ENCODE measurements around the gene SLC15A4. TPM values are rescaled to one million over a fixed set of nuclear protein-coding genes. Genes with fewer than 3 reads are reported as not detected.

The SLC15A4 gene
- total and polyA plus RNA-seq, 2 donors (not counting 3 experiments of a cell fraction or from before 2014, with no cell fraction given) = 19.6 to 24.5 TPM

- Histone ChIP-seq H3K36me3 (ENCODE audit: control insufficient read depth in 2 of 2, extremely low read depth in 1 of 2, insufficient read depth in 2 of 2, low read length in 2 of 2) (no peaks in the 10 kb centered on the region), H3K4me1 (ENCODE audit: control insufficient read depth, extremely low read depth, insufficient read depth, low read length) (no peaks in the 10 kb centered on the region), H3K27me3 (ENCODE audit: control insufficient read depth in 2 of 2, insufficient read depth in 2 of 2, low read length in 2 of 2) (no peaks in the 10 kb centered on the region), H3K9ac (replicated peaks; ENCODE audit: extremely low read depth, insufficient read depth, low read length) (no peak overlapping the region), H2AFZ (ENCODE audit: low read depth, low read length) (no peak overlapping the region), H3K4me2 (ENCODE audit: insufficient read depth, low read length) (no peak overlapping the region), H3K9me1 (replicated peaks; ENCODE audit: control insufficient read depth, extremely low read depth, insufficient read depth, low read length) (no peaks in the 10 kb centered on the region), H3K79me2 (ENCODE audit: control insufficient read depth, insufficient read depth, low read length) (no peaks in the 10 kb centered on the region), H3K27ac (ENCODE audit: insufficient read depth, low read depth, low read length) (no peak overlapping the region), H4K20me1 (replicated peaks; ENCODE audit: control insufficient read depth, extremely low read depth, insufficient read depth, low read length) (no peaks in the 10 kb centered on the region), H3K4me3 (replicated peaks in 1 of 3; ENCODE audit: insufficient read depth in 1 of 3, low read depth in 1 of 3, low read length in 3 of 3) (no peak overlapping the region), H3K9me3 (replicated peaks; ENCODE audit: control insufficient read depth, insufficient read depth, low read length) (peaks cover 2% of the 10 kb centered on the region)
- TF ChIP-seq POLR2A (IDR thresholded peaks at IDR 0.05; ENCODE audit: low read depth, low read length) = no peak
- CTCF ChIA-PET = no interaction called here
- FAIRE-seq = no peak
- dilution Hi-C loops (cut with MboI; ENCODE audit: extremely low pct_ligation_motif_present, low sequenced_read_pairs) = no loop called here
- DNase-seq (ENCODE audit: low read depth, low spot score) = no peak
- POLR2A ChIA-PET = no interaction called here
- intact Hi-C loops (cut with micrococcal nuclease) = no loop called here
- BruUV-seq (replicated peaks) = no TSS peak
Measured at GRCh38 chr12:128766738-128767501, 56.8 kb downstream of the SLC15A4 start.

- no TSS peak for BruUV-seq (replicated peaks)
- TF ChIP-seq JUN (IDR thresholded peaks at IDR 0.05; ENCODE audit: borderline replicate concordance, insufficient read depth, insufficient read length, low read depth) (no peak), EZH2 (IDR thresholded peaks at IDR 0.05; ENCODE audit: borderline replicate concordance, low read depth, low read length, severe bottlenecking) (no peak), MAX (IDR thresholded peaks at IDR 0.05; ENCODE audit: insufficient read depth, insufficient read length) (no peak), FOS (IDR thresholded peaks at IDR 0.05; ENCODE audit: borderline replicate concordance, insufficient read depth, low read length) (no peak), GATA2 (IDR thresholded peaks at IDR 0.05; ENCODE audit: insufficient read depth, insufficient read length, low read depth, low read length) (no peak), POLR2AphosphoS5 (IDR thresholded peaks at IDR 0.05; ENCODE audit: insufficient read depth, low read depth, low read length) (no peak), MYC (IDR thresholded peaks at IDR 0.05; ENCODE audit: low read depth, low read length) (no peak), POLR2A (IDR thresholded peaks at IDR 0.05; ENCODE audit: low read depth, low read length) (no peak)
- no peaks in the 10 kb centered on the region for H3K4me1 ChIP-seq (ENCODE audit: control insufficient read depth, extremely low read depth, insufficient read depth, low read length)
- no peaks in the 10 kb centered on the region for H3K27me3 ChIP-seq (ENCODE audit: control insufficient read depth in 2 of 2, insufficient read depth in 2 of 2, low read length in 2 of 2)
- H3K4me2 ChIP-seq (ENCODE audit: insufficient read depth, low read length) = no peak overlapping the region
- no peak overlapping the region for H3K9ac ChIP-seq (replicated peaks; ENCODE audit: extremely low read depth, insufficient read depth, low read length)
- no peak overlapping the region for H3K27ac ChIP-seq (ENCODE audit: insufficient read depth, low read depth, low read length)
- no peak overlapping the region for H2AFZ ChIP-seq (ENCODE audit: low read depth, low read length)
- H3K79me2 ChIP-seq (ENCODE audit: control insufficient read depth, insufficient read depth, low read length) = no peaks in the 10 kb centered on the region
- no peaks in the 10 kb centered on the region for H3K9me1 ChIP-seq (replicated peaks; ENCODE audit: control insufficient read depth, extremely low read depth, insufficient read depth, low read length)
- peaks cover 2% of the 10 kb centered on the region for H3K9me3 ChIP-seq (replicated peaks; ENCODE audit: control insufficient read depth, insufficient read depth, low read length)
- CTCF ChIA-PET = no interaction called here
- H3K36me3 ChIP-seq (ENCODE audit: control insufficient read depth in 2 of 2, extremely low read depth in 1 of 2, insufficient read depth in 2 of 2, low read length in 2 of 2) = no peaks in the 10 kb centered on the region
- no peak overlapping the region for H3K4me3 ChIP-seq (replicated peaks in 1 of 3; ENCODE audit: insufficient read depth in 1 of 3, low read depth in 1 of 3, low read length in 3 of 3)
- DNase-seq (ENCODE audit: low read depth, low spot score) (no peak), FAIRE-seq (no peak)
- H4K20me1 ChIP-seq (replicated peaks; ENCODE audit: control insufficient read depth, extremely low read depth, insufficient read depth, low read length) = no peaks in the 10 kb centered on the region
- intact Hi-C loops (cut with micrococcal nuclease) = no loop called here
- POLR2A ChIA-PET = no interaction called here
- dilution Hi-C loops (cut with MboI; ENCODE audit: extremely low pct_ligation_motif_present, low sequenced_read_pairs) = no loop called here
Measured at GRCh38 chr12:128763395-128763794, 60.4 kb downstream of the SLC15A4 start.

All from endothelial cell of umbilical vein (primary cell).